ENCODE measurements around the gene MEPE.
"Not testable (repeated sequence)": the region's sequence is repeated elsewhere in the genome, so short reads cannot be mapped to it uniquely, and the experiment has no call there.

MEPE gene

GRCh38 chr4:87884976-87885549 lies 52.3 kb downstream of the MEPE start:
- no peak for DNase-seq (ENCODE audit: low spot score)

- DNase-seq (ENCODE audit: low spot score): no peak
These were observed 53.3 kb downstream of the MEPE start for GRCh38 chr4:87886083-87886482.

GRCh38 chr4:87890753-87891152 lies 58.0 kb downstream of the MEPE start:
- DNase-seq (ENCODE audit: low spot score): not testable (repeated sequence)

DNA sequence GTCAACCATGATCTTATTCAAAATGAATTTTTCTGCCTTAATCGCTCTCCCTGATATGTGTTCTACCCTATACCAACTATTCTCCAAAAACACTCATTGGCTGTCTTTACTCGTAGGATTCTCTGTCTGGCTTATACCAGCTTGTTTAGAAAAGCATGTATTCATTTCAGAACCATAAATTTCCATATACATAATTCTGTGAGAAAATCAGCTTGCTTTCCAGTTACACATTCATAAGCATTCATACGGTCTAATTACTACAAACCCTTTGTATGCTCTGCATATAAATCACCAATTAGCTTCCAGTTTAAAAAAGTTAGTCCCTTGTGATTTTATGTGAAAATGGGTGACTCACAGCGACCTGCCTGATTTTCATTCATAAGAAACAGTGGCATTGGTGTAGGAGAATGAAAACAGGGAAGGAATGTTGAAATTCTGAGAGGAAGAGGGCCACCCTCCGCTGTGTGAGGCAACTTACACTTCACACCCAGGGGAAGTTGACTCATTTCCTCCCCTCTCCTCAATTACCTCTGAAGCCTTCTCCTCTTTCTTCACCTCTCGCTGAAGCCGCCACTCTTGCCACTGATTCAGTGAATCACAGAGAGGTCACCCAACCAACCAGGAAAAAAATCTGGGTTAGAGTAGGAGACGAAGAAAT lies 63.3 kb downstream of the MEPE start:
- DNase-seq (ENCODE audit: low spot score): peak; percentile 96

All from kidney tubule cell (primary cell).